BJ (cell line): Measurements from ENCODE around the gene TBPL2. TPM values are rescaled to one million over a fixed set of nuclear protein-coding genes. Genes with fewer than 3 reads are reported as not detected.

Experiments
- polyA plus RNA-seq: library from polyadenylated mRNA; depleted of rRNA; stranded (reverse); fragments of >200 nt; gene quantifications from 2 replicates; pipeline ENCODE4 v1.2.3, GENCODE V29; 2011; rRNA removed
- small RNA-seq: library from RNA; depleted of rRNA; stranded (forward); fragments of <200 nt; gene quantifications from one replicate; pipeline ENCODE3, GENCODE V24; 2012; ENCODE audit warnings: low replicate concordance, low read depth; ENCODE audit not compliant: insufficient read length

TBPL2 gene
- polyA plus RNA-seq, 1 experiment: not detected

Small RNA genes lying within 50 kb of the gene (small RNA-seq; reads per million reads assigned to genes)
- not detected for gene AL356801.1

Other genes with a start within 250 kb of the TBPL2 start
- 8.9 and 18.3 TPM in 2 replicates for gene DLGAP5, start 249.0 kb downstream of the TBPL2 start, polyA plus RNA-seq
- gene FBXO34, start 169.2 kb downstream of the TBPL2 start, polyA plus RNA-seq: 15.0 and 16.9 TPM in 2 replicates
- gene ATG14, start 28.8 kb downstream of the TBPL2 start, polyA plus RNA-seq: 9.2 and 13.2 TPM in 2 replicates
- gene KTN1, start 139.6 kb upstream of the TBPL2 start, polyA plus RNA-seq: 25.6 and 64.0 TPM in 2 replicates